CD4-positive, alpha-beta T cell treated with Interleukin-15 for 1 hour (primary cell): ENCODE data around the gene PLEKHG1.

ENCODE experiments used
- DNase-seq: peaks from one replicate; pipeline ENCODE4 v3.0.0-alpha.2; 2020

PLEKHG1 gene

DNA sequence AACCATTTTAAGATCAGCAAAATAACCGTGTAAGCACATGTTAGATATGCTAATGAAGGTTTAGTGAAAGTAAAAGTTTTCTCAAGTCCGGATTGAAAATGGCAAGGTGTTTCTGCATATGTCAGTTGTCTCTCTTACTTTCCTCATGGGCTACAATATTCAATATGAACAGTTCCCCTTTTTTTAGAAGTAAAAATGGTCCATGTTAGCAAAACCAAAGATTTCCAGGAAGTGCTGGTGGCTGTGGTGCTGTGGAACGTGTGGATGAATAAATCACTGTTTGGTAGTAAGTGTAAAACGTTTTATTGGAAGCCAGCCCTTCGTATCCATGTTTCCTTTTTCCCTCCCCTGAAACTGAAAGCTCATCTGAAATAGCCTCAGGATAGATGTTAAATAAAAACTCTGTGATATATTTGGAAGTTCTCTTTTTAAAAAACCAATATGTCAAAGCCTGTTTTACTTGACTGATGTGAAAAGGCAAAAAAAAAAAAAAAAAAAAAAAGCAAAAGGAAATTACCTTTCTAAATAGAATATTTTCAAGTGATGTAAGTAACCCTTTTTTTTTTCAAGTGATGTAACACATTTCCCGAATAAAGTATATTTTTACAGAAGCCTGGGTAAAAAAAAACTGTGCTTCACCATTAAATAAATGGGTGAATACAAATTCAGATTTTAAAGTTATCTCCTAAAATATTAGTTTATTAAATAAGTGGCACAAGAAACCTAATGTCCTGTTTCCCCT, 41.9 kb downstream of the PLEKHG1 start:
- DNase-seq: peak; percentile 21

DNA sequence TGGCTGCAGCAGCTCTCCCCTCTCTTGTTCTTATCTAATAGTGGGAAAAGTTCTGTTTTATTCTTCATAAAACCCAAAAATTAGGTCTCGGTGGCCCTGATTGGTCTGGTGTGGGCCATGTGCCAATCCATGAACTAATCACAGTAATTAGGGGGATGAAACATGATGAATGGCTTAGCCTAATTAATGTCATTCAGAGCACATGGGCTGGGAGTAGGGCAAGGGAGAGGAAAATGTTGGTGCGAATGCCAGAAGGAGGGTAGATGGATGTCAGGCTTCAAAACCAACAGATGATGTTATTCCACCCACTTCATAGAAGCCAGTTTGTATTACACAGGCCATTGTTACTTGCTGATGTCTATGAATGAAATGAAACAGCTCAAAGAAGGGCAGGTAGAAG, 46.5 kb downstream of the PLEKHG1 start:
- no peak for DNase-seq

- no peak for DNase-seq
These were observed 47.4 kb downstream of the PLEKHG1 start for GRCh38 chr6:150647051-150647450.
